Renal cortical epithelial cell (primary cell): ENCODE results near the gene EDARADD. TPM values are rescaled to one million over a fixed set of nuclear protein-coding genes. Genes with fewer than 3 reads are reported as not detected.

Source experiments
- DNase-seq: peaks from one replicate; pipeline ENCODE4 v3.0.0-alpha.2; 2011; ENCODE audit warnings: low read depth
- total RNA-seq: library from RNA; depleted of rRNA; stranded (reverse); fragments of >200 nt; gene quantifications from 2 replicates; pipeline ENCODE4 v1.2.3, GENCODE V29; 2014

Gene EDARADD
- total RNA-seq, 1 donor from 2014 or later, result 0.05 TPM

GRCh38 chr1:236514703-236515442, 120.8 kb downstream of the EDARADD start:
- DNase-seq, result no peak

GRCh38 chr1:236515443-236515958, 121.4 kb downstream of the EDARADD start:
- no peak for DNase-seq

GRCh38 chr1:236516929-236517704, 123.0 kb downstream of the EDARADD start:
- DNase-seq, result peak; percentile 79

- DNase-seq, result no peak
These were observed 124.2 kb downstream of the EDARADD start for GRCh38 chr1:236518322-236518721.

GRCh38 chr1:236520445-236521005, 126.4 kb downstream of the EDARADD start:
- DNase-seq, result no peak

GRCh38 chr1:236522937-236523703, 129.0 kb downstream of the EDARADD start:
- DNase-seq, result no peak

GRCh38 chr1:236523704-236524141, 129.6 kb downstream of the EDARADD start, which contains the start of gene LGALS8:
Gene LGALS8, plus strand, starts transcription at chr1:236523982. Its CDS starts 2,089 bp downstream, at chr1:236526071.
- peak; percentile 56 for DNase-seq

GRCh38 chr1:236524142-236524894, 130.2 kb downstream of the EDARADD start:
- peak; percentile 81 for DNase-seq

- no peak for DNase-seq
These were observed 130.8 kb downstream of the EDARADD start for GRCh38 chr1:236524895-236525184.

GRCh38 chr1:236526079-236526478, 132.0 kb downstream of the EDARADD start:
- no peak for DNase-seq

GRCh38 chr1:236530286-236530685, 136.2 kb downstream of the EDARADD start:
- no peak for DNase-seq

- DNase-seq, result no peak
These were observed 136.9 kb downstream of the EDARADD start for GRCh38 chr1:236530959-236531358.

GRCh38 chr1:236532850-236533249, 138.8 kb downstream of the EDARADD start:
- no peak for DNase-seq

GRCh38 chr1:236534151-236534651, 140.1 kb downstream of the EDARADD start:
- peak; percentile 64 for DNase-seq

Other genes starting within 250 kb of the EDARADD start
- 8.2 and 11.3 TPM in 2 replicates for gene ERO1B, start 112.3 kb upstream of the EDARADD start, total RNA-seq
- gene LGALS8, start 129.7 kb downstream of the EDARADD start, total RNA-seq, result 62.9 and 64.1 TPM in 2 replicates
- 50.4 and 55.1 TPM in 2 replicates for gene HEATR1, start 210.2 kb downstream of the EDARADD start, total RNA-seq